ENCODE data around the gene KNSTRN. TPM values are rescaled to one million over a fixed set of nuclear protein-coding genes. Genes with fewer than 3 reads are reported as not detected.

KNSTRN gene
- total RNA-seq, 5 donors from 2014 or later (not counting 1 experiment from before 2014, with no cell fraction given) = 3.8 to 8.0 (median 6.2) TPM

- H3K27me3 Mint-ChIP-seq = no peaks in the 10 kb centered on the region
- H3K27ac ChIP-seq (ENCODE audit: low read length) = no peak overlapping the region
- H3K36me3 Mint-ChIP-seq = peaks cover 49% of the 10 kb centered on the region
- ChIA-PET POLR2A (no interaction called here), CTCF (interaction anchor here in 1 of 2 donors (0.8 kb wide), 1 partner anchor 9 kb away, joined by 3 read pairs; no protein-coding TSS in a partner anchor)
- H3K4me1 ChIP-seq (ENCODE audit: control insufficient read depth in 1 of 2, extremely low read depth in 1 of 2, insufficient read depth in 2 of 2, low read length in 2 of 2) = no peaks in the 10 kb centered on the region
- DNase-seq = no peak
- H3K4me3 ChIP-seq (ENCODE audit: control insufficient read depth in 1 of 2, extremely low read depth in 1 of 2, low read length in 1 of 2) = no peak overlapping the region
- no peak overlapping the region for H3K27ac Mint-ChIP-seq
- H3K9me3 ChIP-seq = no peaks in the 10 kb centered on the region
- WGBS (ENCODE audit: insufficient coverage) = 100% methylated on average over 3 of the region's 9 CpGs
- H3K36me3 ChIP-seq (ENCODE audit: control insufficient read depth in 2 of 2, extremely low read depth in 1 of 2, insufficient read depth in 1 of 2, low read length in 1 of 2) = peaks cover 26 to 68% of the 10 kb centered on the region in 2 donors
- no peaks in the 10 kb centered on the region for H3K9me3 Mint-ChIP-seq
- ATAC-seq (replicated peaks in 1 of 4) = no peak
- H3K4me3 Mint-ChIP-seq = no peak overlapping the region
- no peaks in the 10 kb centered on the region for H3K27me3 ChIP-seq (replicated peaks in 1 of 2; ENCODE audit: control insufficient read depth in 2 of 2, extremely low read depth in 1 of 2, insufficient read depth in 2 of 2, low read length in 1 of 2)
- H3K4me1 Mint-ChIP-seq = peaks cover 0 to 5% (median 5%) of the 10 kb centered on the region in 3 donors
Measured at GRCh38 chr15:40413036-40413435, 30.5 kb downstream of the KNSTRN start.

- H3K27ac Mint-ChIP-seq = no peak overlapping the region
- Histone ChIP-seq H3K27ac (ENCODE audit: low read length) (no peak overlapping the region), H3K4me1 (ENCODE audit: control insufficient read depth in 1 of 2, extremely low read depth in 1 of 2, insufficient read depth in 2 of 2, low read length in 2 of 2) (no peaks in the 10 kb centered on the region), H3K27me3 (replicated peaks in 1 of 2; ENCODE audit: control insufficient read depth in 2 of 2, extremely low read depth in 1 of 2, insufficient read depth in 2 of 2, low read length in 1 of 2) (no peaks in the 10 kb centered on the region), H3K36me3 (ENCODE audit: control insufficient read depth in 2 of 2, extremely low read depth in 1 of 2, insufficient read depth in 1 of 2, low read length in 1 of 2) (peaks cover 30 to 67% of the 10 kb centered on the region in 2 donors), H3K9me3 (no peaks in the 10 kb centered on the region), H3K4me3 (ENCODE audit: control insufficient read depth in 1 of 2, extremely low read depth in 1 of 2, low read length in 1 of 2) (no peak overlapping the region)
- DNase-seq (no peak), ATAC-seq (replicated peaks in 1 of 4) (no peak)
- no peaks in the 10 kb centered on the region for H3K27me3 Mint-ChIP-seq
- H3K36me3 Mint-ChIP-seq = peaks cover 52% of the 10 kb centered on the region
- H3K9me3 Mint-ChIP-seq = no peaks in the 10 kb centered on the region
- no peak overlapping the region for H3K4me3 Mint-ChIP-seq
- H3K4me1 Mint-ChIP-seq = peaks cover 0 to 2% (median 0%) of the 10 kb centered on the region in 3 donors
- ChIA-PET CTCF (interaction anchor here in 1 of 2 donors (0.8 kb wide), 1 partner anchor 92 kb away, joined by 3 read pairs; no protein-coding TSS in a partner anchor), POLR2A (interaction anchor here in 1 of 2 donors (0.6 kb wide), 1 partner anchor 1685 kb away, joined by 7 read pairs; no protein-coding TSS in a partner anchor)
- 100% methylated on average over 1 of the region's 7 CpGs for WGBS (ENCODE audit: insufficient coverage)
Measured at GRCh38 chr15:40414816-40415215, 32.3 kb downstream of the KNSTRN start.

GRCh38 chr15:40415226-40415625, 32.7 kb downstream of the KNSTRN start:
- Histone ChIP-seq H3K9me3 (no peaks in the 10 kb centered on the region), H3K4me3 (ENCODE audit: control insufficient read depth in 1 of 2, extremely low read depth in 1 of 2, low read length in 1 of 2) (no peak overlapping the region), H3K27me3 (replicated peaks in 1 of 2; ENCODE audit: control insufficient read depth in 2 of 2, extremely low read depth in 1 of 2, insufficient read depth in 2 of 2, low read length in 1 of 2) (no peaks in the 10 kb centered on the region), H3K27ac (ENCODE audit: low read length) (no peak overlapping the region), H3K4me1 (ENCODE audit: control insufficient read depth in 1 of 2, extremely low read depth in 1 of 2, insufficient read depth in 2 of 2, low read length in 2 of 2) (no peaks in the 10 kb centered on the region), H3K36me3 (ENCODE audit: control insufficient read depth in 2 of 2, extremely low read depth in 1 of 2, insufficient read depth in 1 of 2, low read length in 1 of 2) (peaks cover 30 to 64% of the 10 kb centered on the region in 2 donors)
- no peaks in the 10 kb centered on the region for H3K27me3 Mint-ChIP-seq
- 96% methylated on average over 7 of the region's 10 CpGs for WGBS (ENCODE audit: insufficient coverage)
- DNase-seq (no peak), ATAC-seq (replicated peaks in 1 of 4) (no peak)
- peaks cover 50% of the 10 kb centered on the region for H3K36me3 Mint-ChIP-seq
- POLR2A ChIA-PET = interaction anchor here in 1 of 2 donors (0.6 kb wide), 1 partner anchor 1686 kb away, joined by 7 read pairs; no protein-coding TSS in a partner anchor
- no peaks in the 10 kb centered on the region for H3K9me3 Mint-ChIP-seq
- H3K27ac Mint-ChIP-seq = no peak overlapping the region
- H3K4me3 Mint-ChIP-seq = no peak overlapping the region
- H3K4me1 Mint-ChIP-seq = peaks cover 0 to 2% (median 0%) of the 10 kb centered on the region in 3 donors
- CTCF ChIA-PET = interaction anchor here in 1 of 2 donors (0.8 kb wide), 1 partner anchor 92 kb away, joined by 3 read pairs; no protein-coding TSS in a partner anchor

GRCh38 chr15:40416056-40416455, 33.5 kb downstream of the KNSTRN start:
- no peak overlapping the region for H3K27ac Mint-ChIP-seq
- DNase-seq (no peak), ATAC-seq (replicated peaks in 1 of 4) (no peak)
- Histone ChIP-seq H3K36me3 (ENCODE audit: control insufficient read depth in 2 of 2, extremely low read depth in 1 of 2, insufficient read depth in 1 of 2, low read length in 1 of 2) (peaks cover 29 to 55% of the 10 kb centered on the region in 2 donors), H3K27ac (ENCODE audit: low read length) (no peak overlapping the region), H3K4me1 (ENCODE audit: control insufficient read depth in 1 of 2, extremely low read depth in 1 of 2, insufficient read depth in 2 of 2, low read length in 2 of 2) (no peaks in the 10 kb centered on the region), H3K4me3 (ENCODE audit: control insufficient read depth in 1 of 2, extremely low read depth in 1 of 2, low read length in 1 of 2) (no peak overlapping the region), H3K9me3 (no peaks in the 10 kb centered on the region), H3K27me3 (replicated peaks in 1 of 2; ENCODE audit: control insufficient read depth in 2 of 2, extremely low read depth in 1 of 2, insufficient read depth in 2 of 2, low read length in 1 of 2) (no peaks in the 10 kb centered on the region)
- ChIA-PET CTCF (interaction anchor here in 1 of 2 donors (0.6 kb wide), 1 partner anchor 388 kb away, joined by 6 read pairs; no protein-coding TSS in a partner anchor), POLR2A (no interaction called here)
- peaks cover 41% of the 10 kb centered on the region for H3K36me3 Mint-ChIP-seq
- over 99% methylated on average over 9 of the region's 14 CpGs for WGBS (ENCODE audit: insufficient coverage)
- no peak overlapping the region for H3K4me3 Mint-ChIP-seq
- peaks cover 0 to 1% (median 0%) of the 10 kb centered on the region in 3 donors for H3K4me1 Mint-ChIP-seq
- no peaks in the 10 kb centered on the region for H3K9me3 Mint-ChIP-seq
- H3K27me3 Mint-ChIP-seq = no peaks in the 10 kb centered on the region

- ATAC-seq (replicated peaks in 1 of 4) (no peak), DNase-seq (no peak)
- Mint-ChIP-seq H3K9me3 (no peaks in the 10 kb centered on the region), H3K4me1 (peaks cover 0 to 5% (median 5%) of the 10 kb centered on the region in 3 donors), H3K27ac (no peak overlapping the region), H3K27me3 (no peaks in the 10 kb centered on the region), H3K4me3 (no peak overlapping the region), H3K36me3 (peaks cover 26% of the 10 kb centered on the region)
- 100% methylated on average over 3 of the region's 10 CpGs for WGBS (ENCODE audit: insufficient coverage)
- H3K27me3 ChIP-seq (replicated peaks in 1 of 2; ENCODE audit: control insufficient read depth in 2 of 2, extremely low read depth in 1 of 2, insufficient read depth in 2 of 2, low read length in 1 of 2) = no peaks in the 10 kb centered on the region
- ChIA-PET CTCF (interaction anchor here in 1 of 2 donors (1.1 kb wide), 1 partner anchor 80 kb away, joined by 4 read pairs; no protein-coding TSS in a partner anchor), POLR2A (no interaction called here)
- peaks cover 12 to 36% of the 10 kb centered on the region in 2 donors for H3K36me3 ChIP-seq (ENCODE audit: control insufficient read depth in 2 of 2, extremely low read depth in 1 of 2, insufficient read depth in 1 of 2, low read length in 1 of 2)
- no peak overlapping the region for H3K27ac ChIP-seq (ENCODE audit: low read length)
- peaks cover 0 to 7% of the 10 kb centered on the region in 2 experiments for H3K4me1 ChIP-seq (ENCODE audit: control insufficient read depth in 1 of 2, extremely low read depth in 1 of 2, insufficient read depth in 2 of 2, low read length in 2 of 2)
- no peak overlapping the region for H3K4me3 ChIP-seq (ENCODE audit: control insufficient read depth in 1 of 2, extremely low read depth in 1 of 2, low read length in 1 of 2)
- H3K9me3 ChIP-seq = no peaks in the 10 kb centered on the region
Measured at GRCh38 chr15:40418126-40418525, 35.6 kb downstream of the KNSTRN start.

- Mint-ChIP-seq H3K27ac (no peak overlapping the region), H3K27me3 (no peaks in the 10 kb centered on the region)
- POLR2A ChIA-PET = no interaction called here
Measured at GRCh38 chr15:40420071-40420713, 37.7 kb downstream of the KNSTRN start.

More at GRCh38 chr15:40420071-40420713, 37.7 kb downstream of the KNSTRN start:
- DNase-seq (no peak), ATAC-seq (replicated peaks in 1 of 4) (no peak)
- Mint-ChIP-seq H3K9me3 (no peaks in the 10 kb centered on the region), H3K36me3 (peaks cover 16% of the 10 kb centered on the region), H3K4me3 (no peak overlapping the region), H3K4me1 (peaks cover 0 to 5% (median 5%) of the 10 kb centered on the region in 3 donors)
- Histone ChIP-seq H3K36me3 (ENCODE audit: control insufficient read depth in 2 of 2, extremely low read depth in 1 of 2, insufficient read depth in 1 of 2, low read length in 1 of 2) (peaks cover 7 to 20% of the 10 kb centered on the region in 2 donors), H3K4me1 (ENCODE audit: control insufficient read depth in 1 of 2, extremely low read depth in 1 of 2, insufficient read depth in 2 of 2, low read length in 2 of 2) (peaks cover 0 to 7% of the 10 kb centered on the region in 2 experiments), H3K9me3 (no peaks in the 10 kb centered on the region), H3K27me3 (replicated peaks in 1 of 2; ENCODE audit: control insufficient read depth in 2 of 2, extremely low read depth in 1 of 2, insufficient read depth in 2 of 2, low read length in 1 of 2) (peaks cover 0 to 2% of the 10 kb centered on the region in 2 experiments), H3K4me3 (ENCODE audit: control insufficient read depth in 1 of 2, extremely low read depth in 1 of 2, low read length in 1 of 2) (no peak overlapping the region), H3K27ac (ENCODE audit: low read length) (no peak overlapping the region)
- CTCF ChIA-PET = interaction anchor here (0.8 to 2.5 kb wide), 4 partner anchors 76 to 203 kb away, joined by 3 to 7 read pairs (median 4); partner anchors contain the start of gene PLCB2 (in 1 of the 2)
- 95% methylated on average over 8 of the region's 11 CpGs for WGBS (ENCODE audit: insufficient coverage)
